Anterior cingulate cortex (tissue), 58 donors: ENCODE results near the gene CERS4.
A peak's percentile ranks its signal among the peaks of the same experiment; 100 is the strongest.
"Not testable (repeated sequence)": the region's sequence is repeated elsewhere in the genome, so short reads cannot be mapped to it uniquely, and the experiment has no call there.

ENCODE experiments used
- DNase-seq, 58 donors: peaks; one replicate each; lab custom pipeline; 2025; lab: John Stamatoyannopoulos, UW

CERS4 gene

GRCh38 chr19:8259142-8259921 is 50.2 kb downstream of the CERS4 start:
- no peak for DNase-seq

DNA sequence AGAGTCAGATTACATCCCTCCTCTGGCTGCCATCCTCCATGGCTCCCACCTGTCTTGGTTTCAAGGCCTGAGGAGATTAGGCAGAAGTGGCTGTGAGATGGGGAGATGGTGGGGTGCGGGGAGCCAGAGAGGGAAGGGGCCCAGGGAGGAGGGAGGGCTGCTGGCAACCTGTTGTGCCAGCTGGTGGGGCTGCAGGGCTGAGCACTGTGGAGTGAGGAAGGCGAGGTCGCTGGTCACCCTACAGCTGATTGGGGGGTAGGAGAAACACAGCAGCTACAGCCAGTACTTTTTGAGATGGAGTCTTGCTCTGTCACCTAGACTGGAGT is 50.7 kb downstream of the CERS4 start:
- no peak for DNase-seq

- DNase-seq: no peak
Measured at GRCh38 chr19:8261347-8261746, 52.2 kb downstream of the CERS4 start.

DNA sequence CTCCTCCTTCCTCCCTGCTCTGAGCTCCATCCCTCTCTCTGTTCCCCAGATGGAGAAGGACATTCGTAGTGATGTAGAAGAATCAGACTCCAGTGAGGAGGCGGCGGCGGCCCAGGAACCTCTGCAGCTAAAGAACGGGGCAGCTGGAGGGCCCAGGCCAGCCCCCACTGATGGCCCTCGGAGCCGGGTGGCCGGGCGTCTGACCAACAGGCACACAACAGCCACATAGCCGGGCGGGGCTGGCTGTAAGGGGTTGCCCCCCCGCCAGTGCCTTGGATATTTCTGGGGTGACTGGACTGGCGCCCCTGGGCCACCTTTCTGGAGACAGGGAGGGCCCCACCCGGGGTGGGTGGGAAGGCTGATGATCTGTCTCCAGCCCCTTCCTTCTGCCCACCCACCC is 52.7 kb downstream of the CERS4 start:
- DNase-seq: no peak

DNA sequence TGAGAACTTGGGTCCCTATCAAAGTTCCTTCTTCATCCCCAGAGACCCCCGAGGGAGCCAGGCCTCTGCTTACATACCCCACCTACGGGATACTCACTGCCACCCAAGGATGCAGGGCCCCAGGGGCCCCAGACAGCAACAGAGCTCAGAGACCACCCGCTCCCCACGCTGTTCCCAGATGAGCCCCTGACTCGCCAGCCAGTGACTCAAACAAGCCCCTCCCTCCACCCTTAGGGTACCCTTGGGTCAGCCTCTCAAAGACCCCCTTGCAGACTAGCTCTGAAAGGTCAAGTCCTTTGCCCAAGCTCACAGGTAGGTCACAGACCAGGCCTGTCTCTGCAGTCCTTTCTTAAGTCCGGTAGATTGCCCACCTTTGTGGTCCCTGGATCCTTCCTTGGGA is 53.3 kb downstream of the CERS4 start:
- DNase-seq: no peak

GRCh38 chr19:8264248-8264647 is 55.1 kb downstream of the CERS4 start:
- not testable (repeated sequence) for DNase-seq

DNA sequence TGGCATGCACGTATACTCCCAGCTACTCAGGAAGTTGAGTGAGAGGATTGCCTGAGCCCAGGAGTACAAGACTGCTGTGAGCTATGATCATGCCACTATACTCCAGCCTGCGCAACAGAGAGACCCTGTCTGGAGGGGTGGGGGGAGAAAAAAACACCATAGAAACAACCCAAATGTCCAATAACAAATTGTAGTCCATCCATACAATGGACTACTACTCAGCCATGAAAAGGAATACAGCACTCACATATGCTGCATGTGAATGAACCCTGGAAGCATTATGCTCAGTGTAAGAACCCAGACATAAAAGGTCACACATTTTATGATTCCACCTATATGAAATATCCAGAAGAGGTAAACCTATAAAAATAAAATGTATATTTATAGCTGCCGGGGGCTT is 56.7 kb downstream of the CERS4 start:
- no peak for DNase-seq

DNA sequence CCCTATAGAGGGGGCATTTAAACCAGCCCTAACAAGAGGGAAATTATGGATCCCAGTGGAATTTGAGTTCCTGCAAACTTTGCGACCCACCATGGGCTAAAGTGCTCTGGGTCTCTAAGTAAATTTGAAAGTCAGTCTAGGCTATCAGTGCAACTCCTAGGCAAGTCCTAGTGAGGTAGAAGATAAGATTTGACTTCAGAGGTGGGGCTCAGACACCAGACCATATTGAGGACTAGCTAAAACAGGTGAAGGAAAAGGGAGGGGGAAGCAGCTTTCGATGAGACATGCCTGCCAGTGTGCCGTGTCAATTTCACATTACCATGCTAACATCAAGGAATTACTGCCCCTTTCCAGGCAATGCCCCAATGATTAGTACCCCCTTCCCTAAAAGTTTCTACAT is 60.6 kb downstream of the CERS4 start:
- no peak for DNase-seq

DNA sequence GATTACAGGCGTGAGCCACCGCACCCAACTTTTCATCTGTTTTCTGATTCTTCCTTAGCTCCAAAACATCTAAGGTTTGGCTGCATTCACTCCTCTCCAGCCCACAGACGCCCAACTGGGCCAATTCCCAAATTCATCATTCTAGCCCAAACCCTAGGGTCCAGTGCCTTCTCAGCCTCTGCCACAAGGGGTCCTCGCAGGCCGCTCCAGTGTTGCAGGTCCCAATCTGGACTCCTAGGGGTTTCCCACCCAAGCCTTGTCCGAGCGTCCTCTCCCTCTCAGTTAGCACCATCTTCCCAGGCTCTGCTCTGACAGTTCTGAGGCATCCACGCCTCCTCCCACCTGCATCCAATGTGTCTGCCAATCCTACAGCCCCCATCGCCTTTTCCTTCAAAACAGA is 67.3 kb downstream of the CERS4 start:
- DNase-seq: not testable (repeated sequence)

DNA sequence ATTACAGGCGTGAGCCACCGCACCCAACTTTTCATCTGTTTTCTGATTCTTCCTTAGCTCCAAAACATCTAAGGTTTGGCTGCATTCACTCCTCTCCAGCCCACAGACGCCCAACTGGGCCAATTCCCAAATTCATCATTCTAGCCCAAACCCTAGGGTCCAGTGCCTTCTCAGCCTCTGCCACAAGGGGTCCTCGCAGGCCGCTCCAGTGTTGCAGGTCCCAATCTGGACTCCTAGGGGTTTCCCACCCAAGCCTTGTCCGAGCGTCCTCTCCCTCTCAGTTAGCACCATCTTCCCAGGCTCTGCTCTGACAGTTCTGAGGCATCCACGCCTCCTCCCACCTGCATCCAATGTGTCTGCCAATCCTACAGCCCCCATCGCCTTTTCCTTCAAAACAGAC is 82.2 kb downstream of the CERS4 start:
- DNase-seq: not testable (repeated sequence)

GRCh38 chr19:8302357-8302691 is 93.2 kb downstream of the CERS4 start:
- DNase-seq: peak in 2 of 58 donors; percentile 5 to 15

GRCh38 chr19:8302734-8303133 is 93.6 kb downstream of the CERS4 start:
- no peak for DNase-seq

- DNase-seq: no peak
Measured at GRCh38 chr19:8304841-8305621, 95.9 kb downstream of the CERS4 start.

- no peak for DNase-seq
Measured at GRCh38 chr19:8305798-8306197, 96.6 kb downstream of the CERS4 start.

GRCh38 chr19:8306235-8307054 is 97.3 kb downstream of the CERS4 start:
- DNase-seq: no peak

GRCh38 chr19:8307400-8307964 is 98.3 kb downstream of the CERS4 start:
- DNase-seq: no peak

DNA sequence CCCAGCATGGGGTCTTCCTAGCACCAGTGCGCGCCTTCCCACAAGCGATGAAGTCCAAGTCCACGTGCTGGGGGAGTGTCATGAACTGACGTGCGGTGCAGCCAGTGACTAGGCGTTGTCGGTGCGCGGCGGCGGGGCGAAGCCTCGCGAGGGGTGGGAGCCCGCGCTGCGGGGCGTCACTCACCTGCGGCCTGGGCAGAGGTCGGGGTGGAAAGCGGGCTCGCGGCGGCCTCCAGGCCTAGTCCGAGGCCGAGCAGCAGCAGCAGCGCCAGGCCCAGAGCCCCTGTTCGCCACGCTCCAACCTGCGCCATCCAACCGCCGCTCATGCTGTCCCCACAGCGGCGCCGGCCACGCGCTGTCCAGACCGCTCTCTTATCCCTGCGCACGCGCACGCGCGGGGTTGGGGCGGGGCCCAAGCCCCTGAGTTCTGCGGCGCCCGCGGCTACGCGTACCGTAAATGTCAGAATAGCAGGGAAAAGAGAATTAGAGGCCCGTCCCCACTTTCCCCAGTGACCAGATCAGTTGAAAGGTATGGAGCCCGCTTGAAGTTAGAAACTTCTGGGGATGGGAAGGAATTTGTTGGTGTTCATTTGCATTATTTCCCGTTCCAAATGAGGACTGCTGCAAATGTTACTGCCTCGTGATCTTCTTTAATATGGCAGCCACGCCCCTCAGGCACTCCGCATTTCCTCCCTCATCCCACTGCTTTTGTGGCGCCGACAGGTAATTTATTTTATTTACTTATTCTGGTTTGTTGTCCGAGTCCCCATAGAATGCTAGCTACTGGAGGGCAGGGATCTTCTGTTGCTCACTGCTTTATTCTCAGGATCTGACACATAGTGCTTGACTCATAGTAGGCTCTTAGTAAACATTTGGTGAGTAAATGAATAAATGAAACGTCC is 99.0 kb downstream of the CERS4 start, which contains the start of gene CD320:
Gene CD320 (minus strand): TSS at position 394 of the 902 bp plus-strand sequence. CDS start 68 bp downstream, at position 326.
- DNase-seq: peak; percentile 32 to 94 (median 82)

GRCh38 chr19:8308891-8309291 is 99.7 kb downstream of the CERS4 start:
- no peak for DNase-seq

DNA sequence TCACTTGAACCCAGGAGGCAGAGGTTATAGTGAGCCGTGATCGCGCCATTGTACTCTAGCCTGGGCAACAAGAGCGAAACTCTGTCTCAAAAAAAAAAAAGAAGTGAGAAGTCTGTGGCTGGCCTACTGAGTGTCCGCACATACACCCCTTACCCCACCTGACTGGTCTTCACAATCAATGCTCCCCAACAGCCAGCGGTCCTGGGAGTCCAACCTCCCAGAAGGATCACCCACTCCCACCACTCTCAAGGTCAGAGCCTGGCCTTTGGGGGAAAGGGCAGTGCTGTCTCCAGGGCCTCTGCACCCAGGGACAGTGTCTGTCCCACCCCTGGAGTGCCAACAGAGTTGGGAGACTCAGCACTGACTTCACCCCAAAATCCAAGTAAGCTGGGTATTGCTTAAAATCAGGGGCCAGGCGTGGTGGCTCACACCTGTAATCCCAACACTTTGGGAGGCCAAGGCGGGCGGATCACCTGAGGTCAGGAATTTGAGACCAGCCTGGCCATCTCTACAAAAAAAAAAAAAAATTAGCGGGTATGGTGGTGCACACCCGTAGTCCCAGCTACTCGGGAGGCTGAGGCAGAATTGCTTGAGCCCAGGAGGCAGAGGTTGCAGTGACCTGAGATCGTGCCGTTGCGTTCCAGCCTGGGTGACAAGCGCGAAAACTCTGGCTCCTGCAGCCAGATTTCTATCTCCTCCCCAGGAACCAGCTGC is 101.3 kb downstream of the CERS4 start:
- DNase-seq: no peak
